Measurements from ENCODE around the gene BMP2. TPM values are rescaled to one million over a fixed set of nuclear protein-coding genes. Genes with fewer than 3 reads are reported as not detected.

BMP2 gene
- total RNA-seq, 1 experiment from 2014 or later: not detected

DNA sequence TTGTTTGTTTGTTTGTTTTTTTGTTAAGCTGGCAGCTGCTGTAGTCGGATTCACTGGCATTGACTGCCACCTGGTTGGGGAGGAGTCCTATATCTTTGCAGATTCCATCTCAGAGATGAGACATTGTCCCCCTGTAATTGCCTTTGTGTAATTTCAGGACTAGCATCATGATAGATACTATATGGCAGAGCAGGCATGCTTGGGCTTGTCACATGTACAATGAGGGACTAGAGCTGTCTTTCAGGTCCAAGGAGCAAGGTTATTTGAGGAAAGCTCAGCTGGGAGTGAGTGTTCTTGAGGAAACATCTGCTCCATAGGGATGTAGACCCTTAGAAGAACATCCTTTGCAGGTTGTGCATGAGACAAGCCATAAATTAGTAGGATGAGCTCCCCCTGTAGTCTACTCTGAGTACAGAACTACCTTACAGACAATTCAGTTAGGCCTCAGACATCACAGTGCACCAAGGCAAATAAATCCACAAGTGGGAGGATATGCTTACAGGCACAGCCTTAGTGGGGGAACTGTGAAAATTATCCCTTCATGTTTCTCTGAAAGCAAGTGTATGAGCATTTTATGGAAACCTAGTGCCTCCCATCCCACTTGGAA is 62.1 kb downstream of the BMP2 start:
- Histone ChIP-seq H3K4me1 (ENCODE audit: insufficient read depth, low read length, poor library complexity, severe bottlenecking) (no peaks in the 10 kb centered on the region), H3K27ac (ENCODE audit: low read depth, low read length, poor library complexity, severe bottlenecking) (no peak overlapping the region), H3K36me3 (ENCODE audit: insufficient read depth, low read length, poor library complexity, severe bottlenecking) (no peaks in the 10 kb centered on the region), H3K4me3 (ENCODE audit: low read depth, low read length, poor library complexity, severe bottlenecking) (no peak overlapping the region), H3K9me3 (ENCODE audit: low read depth, low read length, poor library complexity, severe bottlenecking) (no peaks in the 10 kb centered on the region), H3K27me3 (replicated peaks; ENCODE audit: insufficient read depth, low read depth, low read length, poor library complexity) (no peaks in the 10 kb centered on the region)
- POLR2A ChIA-PET (ENCODE audit: low non-redundant PET): no interaction called here
- intact Hi-C loops (cut with micrococcal nuclease; ENCODE audit: unreplicated experiment): loop anchor here (2.0 to 10.0 kb wide), 4 partner anchors 458 to 1893 kb away; no protein-coding TSS in a partner anchor
- TF ChIP-seq EZH2 (IDR thresholded peaks at IDR 0.05; ENCODE audit: borderline replicate concordance, low read depth, low read length, poor library complexity, severe bottlenecking): no peak
- TF ChIP-seq, protein P1, sequence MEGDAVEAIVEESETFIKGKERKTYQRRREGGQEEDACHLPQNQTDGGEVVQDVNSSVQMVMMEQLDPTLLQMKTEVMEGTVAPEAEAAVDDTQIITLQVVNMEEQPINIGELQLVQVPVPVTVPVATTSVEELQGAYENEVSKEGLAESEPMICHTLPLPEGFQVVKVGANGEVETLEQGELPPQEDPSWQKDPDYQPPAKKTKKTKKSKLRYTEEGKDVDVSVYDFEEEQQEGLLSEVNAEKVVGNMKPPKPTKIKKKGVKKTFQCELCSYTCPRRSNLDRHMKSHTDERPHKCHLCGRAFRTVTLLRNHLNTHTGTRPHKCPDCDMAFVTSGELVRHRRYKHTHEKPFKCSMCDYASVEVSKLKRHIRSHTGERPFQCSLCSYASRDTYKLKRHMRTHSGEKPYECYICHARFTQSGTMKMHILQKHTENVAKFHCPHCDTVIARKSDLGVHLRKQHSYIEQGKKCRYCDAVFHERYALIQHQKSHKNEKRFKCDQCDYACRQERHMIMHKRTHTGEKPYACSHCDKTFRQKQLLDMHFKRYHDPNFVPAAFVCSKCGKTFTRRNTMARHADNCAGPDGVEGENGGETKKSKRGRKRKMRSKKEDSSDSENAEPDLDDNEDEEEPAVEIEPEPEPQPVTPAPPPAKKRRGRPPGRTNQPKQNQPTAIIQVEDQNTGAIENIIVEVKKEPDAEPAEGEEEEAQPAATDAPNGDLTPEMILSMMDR (conservative IDR thresholded peaks at IDR 0.05; ENCODE audit: low read depth, low read length): no peak
- BruUV-seq (replicated peaks): no TSS peak
- no peak for DNase-seq (ENCODE audit: low spot score)
- CTCF ChIA-PET: no interaction called here
